GM18498 (cell line): ENCODE measurements around the gene NUDT12.

Experiments used
- ATAC-seq: cut with Tn5 transposase; IDR thresholded peaks from one replicate; pipeline ENCODE4 v1.9.1; 2021; ENCODE audit warnings: mild to moderate bottlenecking, moderate library complexity; ENCODE audit not compliant: unreplicated experiment

NUDT12 gene

GRCh38 chr5:103562453-103563157, at the start of gene NUDT12:
Gene NUDT12 (minus strand): TSS chr5:103562789. CDS start chr5:103560248, 2,541 bp downstream.
- peak; percentile 97 for ATAC-seq

- no peak for ATAC-seq
Measured at GRCh38 chr5:103607346-103607745, 44.8 kb upstream of the NUDT12 start.

GRCh38 chr5:103605277-103605676, 42.7 kb upstream of the NUDT12 start:
- ATAC-seq, result no peak

GRCh38 chr5:103602438-103602837, 39.8 kb upstream of the NUDT12 start:
- no peak for ATAC-seq

GRCh38 chr5:103601314-103601713, 38.7 kb upstream of the NUDT12 start:
- no peak for ATAC-seq

- ATAC-seq, result no peak
Measured at GRCh38 chr5:103600086-103600485, 37.5 kb upstream of the NUDT12 start.

GRCh38 chr5:103598997-103599566, 36.5 kb upstream of the NUDT12 start:
- ATAC-seq, result no peak

- no peak for ATAC-seq
Measured at GRCh38 chr5:103590221-103590620, 27.6 kb upstream of the NUDT12 start.

GRCh38 chr5:103589776-103590175, 27.2 kb upstream of the NUDT12 start:
- no peak for ATAC-seq

- no peak for ATAC-seq
Measured at GRCh38 chr5:103589357-103589756, 26.8 kb upstream of the NUDT12 start.

GRCh38 chr5:103587185-103587748, 24.7 kb upstream of the NUDT12 start:
- no peak for ATAC-seq

GRCh38 chr5:103582364-103582763, 19.8 kb upstream of the NUDT12 start:
- no peak for ATAC-seq

GRCh38 chr5:103573411-103573810, 10.8 kb upstream of the NUDT12 start:
- ATAC-seq, result no peak

- no peak for ATAC-seq
Measured at GRCh38 chr5:103572454-103572853, 9.9 kb upstream of the NUDT12 start.

GRCh38 chr5:103571730-103572129, 9.1 kb upstream of the NUDT12 start:
- ATAC-seq, result no peak

GRCh38 chr5:103569313-103570060, 6.9 kb upstream of the NUDT12 start:
- no peak for ATAC-seq

- ATAC-seq, result no peak
Measured at GRCh38 chr5:103565719-103566118, 3.1 kb upstream of the NUDT12 start.

GRCh38 chr5:103561685-103562452, 720 bp downstream of the NUDT12 start:
- peak; percentile 59 for ATAC-seq

GRCh38 chr5:103560826-103561225, 1.8 kb downstream of the NUDT12 start:
- no peak for ATAC-seq

- ATAC-seq, result peak; percentile 62
Measured at GRCh38 chr5:103546858-103547257, 15.7 kb downstream of the NUDT12 start.

GRCh38 chr5:103542441-103542840, 20.1 kb downstream of the NUDT12 start:
- no peak for ATAC-seq
